Caco-2 (cell line): ENCODE measurements around the gene DGKG. TPM values are rescaled to one million over a fixed set of nuclear protein-coding genes. Genes with fewer than 3 reads are reported as not detected.

Experiments used
- BruUV-seq: library from RNA; stranded (reverse); fragments of 400-500 nt; replicated peaks from 2 replicates; lab custom pipeline; 2021; lab: Mats Ljungman, UMichigan
- CTCF ChIA-PET: fragments of 300-600 bp; sonication (Branson Sonifier 250); formaldehyde crosslinking; loops from one replicate; lab custom pipeline; 2022; ENCODE audit warnings: antibody characterized with exemption; lab: Charles Lee
- POLR2A ChIA-PET: fragments of 300-600 bp; sonication (Branson Sonifier 250); formaldehyde crosslinking; loops from one replicate; lab custom pipeline; 2022; ENCODE audit warnings: antibody characterized with exemption; lab: Charles Lee
- DNase-seq, 2 experiments: peaks; one replicate each; pipeline versions ENCODE4 v3.0.0 to v3.0.0-alpha.2; 2020 to 2022
- H3K27me3 ChIP-seq: replicated peaks from 2 replicates; pipeline ENCODE4 v1.6.0; 2011; ENCODE audit warnings: low read length; ENCODE audit not compliant: control insufficient read depth, insufficient read depth
- H3K36me3 ChIP-seq: 2 replicates; pipeline ENCODE4 v1.5.1; 2011; ENCODE audit warnings: low read length; ENCODE audit not compliant: control insufficient read depth, insufficient read depth
- H3K4me1 ChIP-seq: fragments of 250-450 bp; sonication (Bioruptor Pico); 2 replicates; pipeline ENCODE4 v1.5.1; 2020; ENCODE audit warnings: mild to moderate bottlenecking
- H3K4me3 ChIP-seq: 2 replicates; pipeline ENCODE4 v1.5.1; 2011; ENCODE audit warnings: low read depth, mild to moderate bottlenecking, control low read depth, low read length
- H3K9me3 ChIP-seq: fragments of 250-450 bp; sonication (Bioruptor Pico); 2 replicates; pipeline ENCODE4 v1.5.1; 2020; ENCODE audit warnings: mild to moderate bottlenecking, moderate library complexity
- H3K27ac Mint-ChIP-seq: one replicate; pipeline ENCODE4 v1.8.0; 2022; ENCODE audit warnings: mixed read lengths; ENCODE audit not compliant: unreplicated experiment
- H3K27me3 Mint-ChIP-seq: one replicate; pipeline ENCODE4 v1.8.0; 2022; ENCODE audit warnings: mixed read lengths; ENCODE audit not compliant: insufficient read depth, unreplicated experiment
- H3K36me3 Mint-ChIP-seq: one replicate; pipeline ENCODE4 v1.8.0; 2022; ENCODE audit warnings: mild to moderate bottlenecking, mixed read lengths; ENCODE audit not compliant: insufficient read depth, unreplicated experiment
- H3K4me1 Mint-ChIP-seq: one replicate; pipeline ENCODE4 v1.8.0; 2022; ENCODE audit warnings: low read depth, mixed read lengths; ENCODE audit not compliant: unreplicated experiment
- H3K4me3 Mint-ChIP-seq: one replicate; pipeline ENCODE4 v1.8.0; 2022; ENCODE audit warnings: mild to moderate bottlenecking, moderate library complexity, mixed read lengths; ENCODE audit not compliant: unreplicated experiment
- H3K9me3 Mint-ChIP-seq: one replicate; pipeline ENCODE4 v1.8.0; 2022; ENCODE audit warnings: mixed read lengths; ENCODE audit not compliant: unreplicated experiment
- intact Hi-C: fragments of 100-400 bp; cut with micrococcal nuclease; formaldehyde crosslinking; loops from one replicate; pipeline ENCODE4 v1.10.0; 2022; ENCODE audit not compliant: unreplicated experiment
- total RNA-seq: library from RNA; stranded (reverse); gene quantifications from 2 replicates; pipeline ENCODE4 v1.2.3, GENCODE V29; 2022
- TF ChIP-seq, protein P1 (sequence below), 2 experiments: fragments of 200-600 bp in 1 of 2; IDR thresholded peaks; 1 replicate in 1 of 2; 2 replicates in 1 of 2; pipeline versions ENCODE4 v1.5.1 to v1.8.0; 2011 to 2022; ENCODE audit warnings: antibody characterized with exemption in 1 of 2, control low read depth in 1 of 2, inconsistent platforms in 1 of 2, low read depth in 1 of 2, low read length in 1 of 2, mild to moderate bottlenecking in 1 of 2, moderate library complexity in 1 of 2; ENCODE audit not compliant: insufficient read depth in 1 of 2, severe bottlenecking in 1 of 2, unreplicated experiment in 1 of 2

The DGKG gene
- total RNA-seq, 1 experiment from 2014 or later: 0.32 TPM

DNA sequence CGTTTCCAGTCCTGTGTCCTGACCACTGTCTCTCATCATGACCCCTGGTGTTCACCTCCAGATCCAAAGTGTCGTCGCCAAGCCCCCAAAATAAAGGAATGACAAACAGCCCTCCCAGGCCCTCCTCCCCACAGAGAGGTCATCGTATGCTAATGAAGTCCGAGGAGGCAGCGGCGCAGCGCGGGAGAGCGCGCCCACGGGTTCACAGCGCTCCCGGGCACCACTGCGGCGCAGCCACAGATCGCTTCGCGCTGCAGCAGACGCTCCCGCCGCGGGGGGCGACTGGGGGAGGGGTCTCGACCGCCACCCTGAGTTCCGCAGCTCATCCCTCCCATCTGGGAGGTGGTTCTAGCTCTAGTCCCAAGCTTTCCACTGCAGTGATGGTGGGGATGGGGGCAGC, 1.3 kb downstream of the DGKG start:
- Histone ChIP-seq H3K4me3 (no peak overlapping the region), H3K27me3 (no peaks in the 10 kb centered on the region; the same call in none of the 2 replicates), H3K36me3 (no peaks in the 10 kb centered on the region), H3K9me3 (no peaks in the 10 kb centered on the region), H3K4me1 (no peaks in the 10 kb centered on the region)
- no peak overlapping the region for H3K27ac Mint-ChIP-seq
- no peaks in the 10 kb centered on the region for H3K36me3 Mint-ChIP-seq
- H3K9me3 Mint-ChIP-seq: peaks cover 4% of the 10 kb centered on the region
- CTCF ChIA-PET: interaction anchor here (0.5 kb wide), 1 partner anchor 708 kb away, joined by 3 read pairs; no protein-coding TSS in a partner anchor
- no peak overlapping the region for H3K4me3 Mint-ChIP-seq
- peaks cover 15% of the 10 kb centered on the region for H3K27me3 Mint-ChIP-seq
- no TSS peak for BruUV-seq
- TF ChIP-seq, protein P1, sequence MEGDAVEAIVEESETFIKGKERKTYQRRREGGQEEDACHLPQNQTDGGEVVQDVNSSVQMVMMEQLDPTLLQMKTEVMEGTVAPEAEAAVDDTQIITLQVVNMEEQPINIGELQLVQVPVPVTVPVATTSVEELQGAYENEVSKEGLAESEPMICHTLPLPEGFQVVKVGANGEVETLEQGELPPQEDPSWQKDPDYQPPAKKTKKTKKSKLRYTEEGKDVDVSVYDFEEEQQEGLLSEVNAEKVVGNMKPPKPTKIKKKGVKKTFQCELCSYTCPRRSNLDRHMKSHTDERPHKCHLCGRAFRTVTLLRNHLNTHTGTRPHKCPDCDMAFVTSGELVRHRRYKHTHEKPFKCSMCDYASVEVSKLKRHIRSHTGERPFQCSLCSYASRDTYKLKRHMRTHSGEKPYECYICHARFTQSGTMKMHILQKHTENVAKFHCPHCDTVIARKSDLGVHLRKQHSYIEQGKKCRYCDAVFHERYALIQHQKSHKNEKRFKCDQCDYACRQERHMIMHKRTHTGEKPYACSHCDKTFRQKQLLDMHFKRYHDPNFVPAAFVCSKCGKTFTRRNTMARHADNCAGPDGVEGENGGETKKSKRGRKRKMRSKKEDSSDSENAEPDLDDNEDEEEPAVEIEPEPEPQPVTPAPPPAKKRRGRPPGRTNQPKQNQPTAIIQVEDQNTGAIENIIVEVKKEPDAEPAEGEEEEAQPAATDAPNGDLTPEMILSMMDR (IDR thresholded peaks at IDR 0.05; ENCODE audit: insufficient read depth in 1 of 2, low read depth in 1 of 2, low read length in 1 of 2, severe bottlenecking in 1 of 2, unreplicated experiment in 1 of 2): no peak
- POLR2A ChIA-PET: no interaction called here
- intact Hi-C loops: no loop called here
- H3K4me1 Mint-ChIP-seq: no peaks in the 10 kb centered on the region
- DNase-seq: no peak

DNA sequence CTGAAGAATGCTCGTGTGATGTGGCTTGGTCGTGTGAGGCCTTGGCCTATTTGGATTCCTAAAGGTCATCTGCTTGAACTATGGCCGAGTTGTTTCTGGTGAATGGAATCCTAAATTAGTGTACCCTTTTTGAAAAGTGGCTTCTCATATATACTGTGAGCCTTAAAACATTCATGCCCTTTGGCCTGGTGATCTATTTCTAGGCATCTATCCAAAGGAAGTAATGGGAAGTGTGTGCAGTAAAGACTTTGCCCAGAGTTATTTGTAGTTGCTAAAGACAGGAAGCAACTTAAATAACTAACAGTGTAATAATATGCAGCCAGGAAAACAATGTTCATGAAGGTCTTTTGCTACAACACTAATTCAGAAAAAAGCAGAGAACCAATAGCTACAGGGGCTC, 3.0 kb downstream of the DGKG start:
- TF ChIP-seq, protein P1 (IDR thresholded peaks at IDR 0.05; ENCODE audit: insufficient read depth in 1 of 2, low read depth in 1 of 2, low read length in 1 of 2, severe bottlenecking in 1 of 2, unreplicated experiment in 1 of 2): no peak
- peaks cover 7% of the 10 kb centered on the region for H3K4me1 Mint-ChIP-seq
- ChIA-PET POLR2A (no interaction called here), CTCF (no interaction called here)
- H3K9me3 Mint-ChIP-seq: peaks cover 12% of the 10 kb centered on the region
- Histone ChIP-seq H3K36me3 (no peaks in the 10 kb centered on the region), H3K27me3 (no peaks in the 10 kb centered on the region; the same call in none of the 2 replicates), H3K4me3 (no peak overlapping the region), H3K4me1 (peaks cover 2% of the 10 kb centered on the region; the same call in 1 of the 2 replicates), H3K9me3 (no peaks in the 10 kb centered on the region)
- H3K4me3 Mint-ChIP-seq: no peak overlapping the region
- peaks cover 13% of the 10 kb centered on the region for H3K27me3 Mint-ChIP-seq
- H3K36me3 Mint-ChIP-seq: no peaks in the 10 kb centered on the region
- intact Hi-C loops: no loop called here
- H3K27ac Mint-ChIP-seq: no peak overlapping the region
- no peak for DNase-seq
- no TSS peak for BruUV-seq

DNA sequence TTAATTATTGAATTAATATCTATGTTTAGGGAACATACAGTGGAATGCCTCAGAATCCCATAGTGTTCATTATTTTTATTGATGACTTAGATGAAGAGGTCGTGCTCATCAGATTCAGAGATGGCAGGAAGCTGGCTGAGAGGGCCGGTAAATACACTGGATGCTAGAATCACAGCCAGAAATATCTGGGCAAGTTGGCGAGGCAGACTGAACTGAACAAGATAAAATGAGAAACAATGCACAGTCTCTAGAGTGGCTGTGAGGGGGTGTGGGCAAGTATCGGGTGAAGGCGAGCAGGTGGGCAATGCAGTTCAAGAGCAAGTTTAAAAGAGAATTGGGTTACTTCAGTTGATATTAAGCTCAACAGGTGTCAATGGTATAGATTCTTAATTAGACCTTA, 5.9 kb downstream of the DGKG start:
- Histone ChIP-seq H3K27me3 (no peaks in the 10 kb centered on the region; the same call in 1 of the 2 replicates), H3K4me1 (peaks cover 7% of the 10 kb centered on the region), H3K4me3 (no peak overlapping the region), H3K9me3 (no peaks in the 10 kb centered on the region), H3K36me3 (no peaks in the 10 kb centered on the region)
- DNase-seq: no peak
- ChIA-PET CTCF (no interaction called here), POLR2A (no interaction called here)
- Mint-ChIP-seq H3K9me3 (peaks cover 12% of the 10 kb centered on the region), H3K4me3 (no peak overlapping the region), H3K27me3 (peaks cover 2% of the 10 kb centered on the region), H3K36me3 (no peaks in the 10 kb centered on the region), H3K27ac (no peak overlapping the region), H3K4me1 (peaks cover 12% of the 10 kb centered on the region)
- intact Hi-C loops: no loop called here
- no TSS peak for BruUV-seq
- TF ChIP-seq, protein P1 (IDR thresholded peaks at IDR 0.05; ENCODE audit: insufficient read depth in 1 of 2, low read depth in 1 of 2, low read length in 1 of 2, severe bottlenecking in 1 of 2, unreplicated experiment in 1 of 2): no peak
